RCC 7860 (cell line): ENCODE results near the gene AIG1.
"Not testable (repeated sequence)": the region's sequence is repeated elsewhere in the genome, so short reads cannot be mapped to it uniquely, and the experiment has no call there.

ENCODE experiments used
- DNase-seq: peaks from one replicate; pipeline ENCODE4 v3.0.0-alpha.2; 2015; ENCODE audit warnings: low spot score
- FAIRE-seq: peaks from 2 replicates; lab custom pipeline; 2012; peaks lifted over from hg19 to GRCh38; lab: Jason Lieb, UNC

The AIG1 gene

DNA sequence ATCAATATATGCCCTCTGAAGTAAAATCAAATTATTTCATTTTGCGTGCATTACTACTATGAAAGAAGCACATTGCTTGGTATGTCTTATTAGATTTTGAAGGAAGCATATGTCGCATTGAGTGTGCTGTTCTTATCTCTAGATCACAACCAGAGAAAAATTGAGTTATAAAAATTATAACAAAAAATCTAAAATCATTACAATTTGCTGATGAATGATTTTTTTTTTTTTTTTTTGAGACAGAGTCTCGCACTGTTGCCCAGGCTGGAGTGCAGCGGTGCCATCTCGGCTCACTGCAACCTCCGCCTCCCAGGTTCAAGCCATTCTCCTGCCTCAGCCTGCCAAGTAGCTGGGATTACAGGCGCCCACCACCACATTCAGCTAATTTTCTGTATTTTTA lies 284.8 kb downstream of the AIG1 start:
- DNase-seq, FAIRE-seq: not testable (repeated sequence)

DNA sequence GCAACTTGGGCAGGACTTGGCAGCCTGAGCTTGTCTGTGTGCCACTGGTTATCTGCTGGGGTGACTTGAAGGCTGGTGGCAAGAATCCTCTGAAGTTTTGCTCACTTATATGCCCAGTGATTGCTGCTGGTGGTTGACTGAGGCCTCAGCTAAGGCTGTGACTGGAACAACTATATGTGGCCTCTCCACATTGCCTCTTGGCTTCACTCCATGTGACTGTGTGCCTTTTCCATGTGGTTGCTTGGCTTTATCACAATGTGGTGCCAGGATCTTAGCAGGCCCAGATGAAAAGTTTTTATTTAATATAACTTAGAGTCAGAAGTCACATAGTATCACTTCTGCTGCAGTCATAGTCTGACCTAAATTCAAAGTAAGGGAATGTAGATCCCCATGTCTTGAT lies 285.3 kb downstream of the AIG1 start:
- no peak for DNase-seq
- FAIRE-seq = no peak

DNA sequence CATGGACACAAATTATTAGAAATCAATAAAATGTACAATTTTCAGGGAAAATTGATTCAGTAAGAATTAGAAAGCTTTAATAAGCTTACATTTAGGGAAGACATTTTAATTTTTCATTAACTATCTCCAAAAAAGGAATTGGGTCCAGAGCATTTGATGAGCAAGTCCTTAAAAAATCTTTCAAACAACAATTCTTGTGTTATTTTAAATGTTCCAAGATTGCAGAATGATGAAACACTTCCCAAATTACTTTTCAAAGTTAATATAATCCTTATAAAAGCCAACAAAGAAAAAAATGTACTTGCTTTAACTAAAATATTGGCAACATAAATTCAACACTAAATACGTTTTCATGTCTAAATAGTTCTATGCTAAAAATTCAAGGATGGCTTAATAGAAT lies 287.8 kb downstream of the AIG1 start:
- FAIRE-seq (no peak), DNase-seq (no peak)

DNA sequence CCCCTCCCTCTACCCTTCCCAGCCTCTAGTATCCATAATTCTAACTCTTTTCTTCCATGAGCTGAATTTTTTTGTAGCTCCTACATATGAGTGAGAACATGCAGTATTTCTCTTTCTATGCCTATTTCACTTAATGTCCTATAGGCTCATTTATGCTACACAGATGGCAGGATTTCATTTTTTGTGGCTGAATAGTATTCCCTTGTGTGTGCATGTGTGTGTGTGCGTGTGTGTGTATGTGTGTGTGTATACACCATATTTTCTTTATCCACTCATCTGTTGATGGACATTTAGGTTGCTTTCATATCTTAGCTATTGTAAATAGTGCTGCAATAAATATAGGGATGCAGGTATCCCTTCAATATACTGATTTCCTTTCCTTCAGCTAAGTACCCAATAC lies 288.8 kb downstream of the AIG1 start:
- no peak for FAIRE-seq
- no peak for DNase-seq

DNA sequence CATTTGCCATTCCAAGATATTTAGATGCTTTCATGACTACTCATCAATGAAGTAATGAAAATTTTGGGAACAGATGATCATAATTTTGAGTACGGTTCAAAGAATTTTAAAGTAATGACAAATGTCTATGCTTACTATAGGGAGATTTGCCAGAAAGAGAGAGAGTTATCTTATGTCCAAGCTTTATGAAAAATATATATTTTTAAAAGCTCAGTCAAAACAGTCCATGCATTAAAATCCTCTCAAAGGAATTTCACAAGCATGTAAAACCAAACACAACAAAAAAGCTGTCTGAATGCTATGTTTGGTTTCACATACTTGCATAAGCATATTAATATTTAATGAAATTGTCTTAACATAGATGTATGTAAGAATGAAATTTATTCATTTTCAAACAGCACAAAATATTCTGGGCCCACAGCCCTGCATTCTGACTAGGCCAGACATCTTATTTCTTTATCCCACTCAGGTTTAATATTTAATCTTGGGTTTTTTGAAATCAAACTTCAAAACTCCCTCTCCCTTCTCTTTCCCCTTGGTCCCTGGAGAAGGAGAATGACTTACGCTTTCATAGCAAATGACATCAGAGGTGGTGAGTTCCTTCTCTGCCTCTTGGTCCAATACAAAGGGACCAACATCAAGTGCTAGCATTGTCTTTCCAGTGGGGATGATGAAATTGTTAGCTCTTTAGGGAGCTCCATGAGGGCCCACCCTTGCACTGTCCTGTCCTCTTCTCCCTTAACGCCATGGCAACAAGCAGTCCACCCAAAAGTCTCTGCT lies 295.6 kb downstream of the AIG1 start:
- no peak for DNase-seq
- no peak for FAIRE-seq

DNA sequence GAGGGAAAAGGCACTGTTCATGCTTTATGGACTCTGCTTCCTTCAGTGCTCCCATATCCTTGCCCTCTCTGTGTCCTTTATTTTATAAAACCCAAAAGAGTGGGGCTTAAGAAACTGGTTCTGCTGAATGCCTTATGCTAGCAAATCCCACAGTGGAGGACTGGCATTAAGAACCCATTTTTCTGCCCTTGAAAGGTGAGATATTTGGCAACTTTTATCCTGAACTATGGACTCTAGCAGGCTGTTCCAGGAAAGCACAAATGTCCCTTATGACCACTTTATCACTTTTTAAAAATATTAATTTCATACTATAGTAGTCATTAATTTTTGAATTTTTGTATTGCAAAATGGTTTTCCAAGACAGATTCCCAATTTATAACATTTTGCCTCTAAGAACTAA lies 296.5 kb downstream of the AIG1 start:
- FAIRE-seq = no peak

DNA sequence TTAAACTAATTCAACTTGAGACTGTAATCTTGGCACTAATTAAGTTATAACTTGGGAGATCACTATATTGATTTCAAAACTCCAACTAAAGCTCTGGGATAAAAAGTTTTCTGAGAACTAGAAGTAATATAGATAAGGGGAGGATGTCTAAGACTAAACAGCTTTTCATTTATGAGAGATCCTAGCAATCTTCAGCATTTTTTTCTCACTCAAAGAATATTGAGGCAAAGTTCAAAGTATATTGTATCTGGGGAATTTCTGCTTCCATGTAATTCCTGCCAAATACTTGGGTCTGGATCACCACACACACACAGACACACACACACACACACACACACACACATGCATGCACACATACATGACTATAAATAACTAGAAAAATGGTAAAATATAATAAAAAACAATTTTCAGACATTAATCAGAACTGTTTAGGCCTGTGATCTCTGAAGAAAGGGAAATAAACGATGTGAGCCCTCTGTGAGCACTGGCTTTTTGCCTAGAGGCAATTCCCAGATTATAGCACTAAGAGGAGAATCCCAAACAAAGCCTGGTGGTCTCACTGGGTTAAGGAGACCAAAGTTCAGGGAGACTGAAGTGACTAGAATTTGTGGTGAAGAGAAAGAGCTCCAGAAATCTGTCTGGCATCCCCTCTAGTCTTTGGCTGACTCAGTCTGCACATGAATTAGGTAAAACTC lies 297.0 kb downstream of the AIG1 start:
- no peak for FAIRE-seq
- DNase-seq = no peak

More for the DNA sequence above, 296.5 kb downstream of the AIG1 start:
- DNase-seq = no peak

DNA sequence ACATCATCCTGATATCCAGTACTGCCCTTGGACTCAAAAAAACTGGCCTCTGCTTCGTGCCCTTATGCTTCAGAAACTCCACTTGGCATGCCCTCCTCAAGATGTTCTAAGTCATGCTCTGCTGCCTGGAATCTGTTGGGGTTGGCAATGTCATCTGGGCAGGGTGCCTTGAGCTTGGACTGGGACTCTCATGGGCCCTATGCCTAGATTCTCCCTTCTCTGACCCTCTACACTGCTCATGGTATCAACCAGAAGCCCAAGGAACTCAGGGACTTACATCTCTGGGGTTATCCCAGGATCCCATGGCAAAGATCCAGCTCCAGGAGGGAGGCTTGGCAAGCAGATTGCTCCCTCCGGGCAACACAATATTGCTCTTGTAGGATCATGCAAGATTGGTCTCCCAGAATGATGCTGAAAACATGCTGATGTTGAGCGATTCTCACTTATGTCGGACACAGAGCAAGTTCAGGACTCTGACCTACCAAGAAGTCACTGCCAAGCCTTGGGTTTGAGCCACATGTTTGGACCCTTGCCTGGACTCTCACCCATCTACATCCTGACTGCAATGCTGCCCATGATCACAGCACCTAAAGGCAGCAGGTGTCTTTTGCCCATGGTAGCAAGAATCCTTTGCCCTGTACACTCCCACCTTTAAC lies 301.0 kb downstream of the AIG1 start:
- DNase-seq = no peak
- FAIRE-seq = no peak

DNA sequence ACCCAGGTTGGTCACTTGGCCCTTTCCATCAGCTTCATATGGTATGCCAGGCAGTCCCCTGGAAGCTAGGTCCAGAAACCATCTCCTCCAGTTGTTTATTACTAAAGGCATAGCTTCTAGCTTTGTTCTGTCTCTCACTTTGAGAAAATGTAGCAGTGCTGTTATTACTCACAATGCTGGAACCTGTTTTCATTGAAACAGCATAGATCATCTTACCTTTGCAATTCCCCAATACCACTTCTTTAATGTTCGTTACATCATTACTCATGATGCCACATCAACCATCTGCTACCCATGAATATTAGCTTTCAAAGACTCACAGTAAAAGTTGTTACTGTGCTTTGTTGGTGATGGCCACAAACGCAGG lies 301.5 kb downstream of the AIG1 start:
- DNase-seq (no peak), FAIRE-seq (no peak)

DNA sequence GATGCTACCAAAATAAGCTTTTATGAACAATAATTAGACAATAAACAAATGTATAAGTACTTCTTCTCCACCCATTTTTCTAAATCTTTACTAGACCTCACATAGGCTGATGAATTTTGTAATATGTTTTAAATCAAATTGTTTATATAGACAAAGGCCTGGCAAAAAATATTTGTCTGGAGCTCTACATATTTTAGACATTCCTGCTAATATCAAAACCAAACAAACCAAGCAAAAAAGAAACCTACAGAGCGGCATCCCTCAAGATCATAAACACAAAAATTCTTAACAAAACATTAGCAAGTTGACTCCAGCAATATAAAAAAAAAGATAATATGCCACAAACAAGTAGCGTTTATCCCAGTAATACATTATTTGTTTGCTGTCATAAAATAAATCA lies 302.6 kb downstream of the AIG1 start:
- no peak for DNase-seq
- FAIRE-seq = no peak

DNA sequence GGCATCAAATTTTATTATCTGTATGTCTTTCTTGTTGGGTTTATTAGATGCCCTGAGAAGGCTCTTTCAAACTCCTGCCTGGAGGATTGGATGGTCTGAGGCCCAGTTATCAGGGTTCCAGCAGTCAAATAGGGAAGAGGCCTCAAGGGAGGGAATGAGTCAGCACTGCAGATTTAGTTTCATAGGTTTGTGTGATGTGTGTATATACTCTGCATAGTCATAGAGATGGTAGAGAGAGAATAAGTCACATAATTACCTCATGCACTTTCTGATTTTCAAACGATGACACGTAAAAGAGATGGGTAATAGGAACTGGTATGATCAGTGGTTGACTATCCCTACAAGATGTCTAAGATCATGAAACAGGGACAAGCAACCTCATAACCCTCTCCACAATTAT lies 307.7 kb downstream of the AIG1 start:
- DNase-seq (peak; percentile 35), FAIRE-seq (no peak)

DNA sequence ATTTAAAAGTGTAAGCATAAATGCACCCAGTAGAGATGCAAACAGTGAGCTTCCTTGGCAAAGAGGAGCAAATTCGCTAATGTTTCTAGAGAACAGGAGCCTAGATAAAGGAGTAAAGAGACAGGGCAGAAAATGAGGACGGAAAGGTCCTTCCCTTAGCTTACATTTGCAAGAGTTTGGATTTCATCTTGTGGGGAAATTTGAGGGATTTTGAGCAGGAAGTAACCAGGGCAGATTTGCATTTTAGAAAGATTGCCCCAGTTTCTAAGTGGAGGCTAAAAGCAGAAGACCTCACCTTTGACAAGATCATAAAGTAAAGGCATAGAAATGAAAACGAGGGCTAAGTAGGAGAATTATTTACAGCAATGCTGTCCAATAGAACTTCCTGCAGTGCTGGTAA lies 309.3 kb downstream of the AIG1 start:
- FAIRE-seq = no peak
- no peak for DNase-seq

DNA sequence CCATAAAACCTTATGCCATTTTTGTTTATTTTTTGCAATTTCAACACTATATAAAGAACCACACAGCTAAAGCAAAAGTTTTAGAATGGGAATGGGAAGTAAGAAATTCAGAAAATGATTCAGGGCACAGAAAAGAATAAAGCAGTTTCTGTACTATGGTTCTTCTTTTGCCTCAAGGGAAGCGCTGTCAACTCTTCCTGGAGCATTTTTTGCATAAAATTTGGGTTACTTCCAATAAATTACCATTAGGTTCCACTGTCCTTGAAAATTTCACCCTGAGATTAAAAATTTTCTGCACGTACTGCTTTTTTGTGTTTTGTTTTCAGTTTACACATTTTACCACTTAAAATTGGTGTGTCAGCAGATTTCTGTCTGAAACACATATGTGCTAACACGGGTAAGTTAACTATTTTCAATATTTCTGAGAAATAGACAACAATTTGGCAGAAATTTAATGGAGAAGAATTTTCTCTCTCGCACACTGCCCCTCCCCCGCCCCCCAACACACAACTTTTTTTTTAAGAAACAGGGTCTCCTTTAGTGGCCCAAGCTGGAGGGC lies 310.2 kb downstream of the AIG1 start:
- no peak for FAIRE-seq

DNA sequence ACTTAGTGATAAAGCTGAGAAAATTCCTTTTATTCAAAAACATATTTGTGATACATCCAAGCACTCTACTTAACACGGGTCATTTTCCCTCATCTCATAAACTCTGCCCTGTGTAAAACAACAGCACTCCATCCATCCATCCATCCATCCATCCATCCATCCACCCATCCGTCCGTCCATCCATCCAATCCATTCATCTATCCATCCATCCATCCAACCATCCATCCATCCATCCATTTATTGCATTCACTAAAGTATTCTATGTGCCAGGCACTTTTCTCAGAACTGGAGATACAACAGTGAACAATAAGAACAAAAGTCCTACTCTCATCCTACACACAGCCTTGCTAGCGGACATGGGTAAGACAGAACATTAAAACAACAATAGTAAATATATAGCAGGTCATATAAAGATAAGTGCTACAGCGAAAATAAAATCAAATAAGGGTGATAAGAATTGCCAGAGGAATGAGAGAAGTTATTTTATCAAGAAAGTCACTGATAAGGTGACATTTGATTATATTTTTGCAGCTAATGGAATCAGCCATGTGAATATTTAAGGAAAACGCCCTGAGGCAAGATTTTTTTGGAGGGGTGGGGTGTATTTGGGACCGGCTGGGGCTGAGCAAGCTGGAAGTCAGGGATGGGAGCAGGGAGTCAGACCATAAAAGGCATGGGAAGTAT lies 311.7 kb downstream of the AIG1 start:
- DNase-seq (no peak), FAIRE-seq (no peak)

More for the DNA sequence above, 310.2 kb downstream of the AIG1 start:
- DNase-seq = no peak

DNA sequence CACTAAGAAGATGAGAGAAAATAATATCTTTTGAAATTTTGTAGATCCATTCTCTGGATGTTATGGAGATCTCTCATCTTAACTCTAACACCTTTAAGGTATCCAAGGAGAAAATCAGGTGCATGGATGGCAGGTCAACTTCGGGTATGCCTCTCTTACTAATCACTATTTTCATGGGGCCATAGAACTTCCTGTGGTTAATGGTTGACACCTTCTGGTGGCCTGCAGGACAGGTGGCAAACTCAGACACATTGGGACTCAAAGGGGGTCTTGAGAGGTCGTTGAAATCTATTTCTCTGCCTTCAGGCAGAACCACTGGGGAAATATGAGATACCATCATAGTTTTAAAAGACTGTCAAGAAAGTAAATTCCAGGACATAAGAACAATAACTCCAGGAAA lies 313.3 kb downstream of the AIG1 start:
- no peak for DNase-seq
- no peak for FAIRE-seq

DNA sequence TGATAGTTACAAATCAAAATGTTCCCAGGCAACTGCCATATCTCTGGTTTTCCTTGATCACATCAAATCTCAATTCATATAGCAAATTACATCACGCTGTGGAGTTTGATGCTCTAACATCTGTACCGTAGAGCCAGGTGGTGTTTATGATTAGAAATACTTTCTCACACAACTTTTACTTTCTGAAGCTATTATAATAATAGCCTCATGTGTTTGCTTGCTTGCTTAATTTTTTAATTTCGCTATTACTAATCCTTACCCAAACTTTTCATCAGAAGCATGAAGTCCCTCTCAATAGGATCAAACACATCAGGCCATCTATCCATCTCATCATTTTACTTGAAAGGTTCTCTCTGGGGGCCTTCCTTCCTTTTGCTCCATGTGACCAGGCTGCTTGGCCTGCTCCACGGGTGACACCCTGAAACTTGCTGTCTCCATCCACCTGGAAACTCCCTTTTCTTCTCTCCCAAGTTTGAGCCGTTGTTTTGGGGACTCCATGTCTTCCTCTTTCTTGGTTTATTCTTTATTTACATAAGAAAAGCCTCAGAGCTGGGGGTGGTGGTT lies 314.4 kb downstream of the AIG1 start:
- FAIRE-seq (no peak), DNase-seq (no peak)

DNA sequence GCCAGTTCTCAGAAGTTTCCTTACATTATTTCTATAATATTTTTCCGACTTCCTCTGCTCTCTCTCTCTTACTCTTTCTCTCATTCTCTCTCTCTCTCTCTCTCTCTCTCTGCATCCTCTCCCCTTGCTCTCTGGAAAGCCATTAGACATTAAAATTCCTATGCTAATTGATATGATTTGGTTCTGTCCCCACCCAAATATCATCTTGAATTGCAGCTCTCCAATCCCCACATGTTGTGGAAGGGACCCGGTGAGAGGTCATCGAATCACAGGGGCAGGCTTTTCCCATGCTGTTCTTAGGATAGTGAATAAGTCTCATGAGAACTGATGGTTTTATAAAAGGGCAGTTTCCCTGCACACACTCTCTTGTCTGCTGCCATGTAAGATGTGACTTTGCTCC lies 315.7 kb downstream of the AIG1 start:
- FAIRE-seq (no peak), DNase-seq (no peak)

DNA sequence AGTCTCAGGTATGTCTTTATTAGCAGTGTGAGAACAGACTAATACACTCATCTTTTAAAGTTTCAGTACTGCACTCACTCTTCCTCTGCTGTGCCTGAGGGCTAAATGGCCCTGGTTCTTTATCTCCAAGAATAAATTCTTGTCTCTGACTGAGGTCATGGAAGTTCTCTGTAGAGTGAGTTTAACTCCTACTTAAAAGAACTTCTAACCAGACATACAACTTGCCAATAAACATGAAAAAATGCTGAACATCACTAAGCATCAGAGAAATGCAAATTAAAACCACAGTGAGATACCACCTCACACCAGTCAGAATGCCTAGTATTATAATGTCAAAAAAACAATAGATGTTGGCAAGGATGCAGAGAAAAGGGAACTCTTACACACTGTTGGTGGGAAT lies 316.2 kb downstream of the AIG1 start:
- no peak for FAIRE-seq

DNA sequence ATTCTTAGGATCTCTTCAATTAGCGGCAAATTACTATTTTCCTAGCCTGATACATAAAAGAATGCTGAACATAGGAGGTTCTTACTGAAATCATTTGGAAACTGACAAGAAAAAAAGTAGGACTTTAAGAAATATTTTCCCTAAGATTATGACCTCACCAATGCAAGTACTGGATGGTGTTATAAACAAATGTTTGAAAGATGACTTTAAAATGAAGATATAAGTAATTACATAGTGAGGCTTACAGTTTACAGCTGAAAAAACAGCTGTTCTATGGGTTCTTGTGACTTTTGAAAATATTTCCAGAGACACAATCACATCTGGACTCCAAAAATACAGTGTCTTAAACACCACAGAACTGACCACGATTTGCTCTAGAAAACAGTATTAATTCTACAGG lies 324.9 kb downstream of the AIG1 start:
- FAIRE-seq (no peak), DNase-seq (no peak)

More for the DNA sequence above, 316.2 kb downstream of the AIG1 start:
- DNase-seq = no peak

DNA sequence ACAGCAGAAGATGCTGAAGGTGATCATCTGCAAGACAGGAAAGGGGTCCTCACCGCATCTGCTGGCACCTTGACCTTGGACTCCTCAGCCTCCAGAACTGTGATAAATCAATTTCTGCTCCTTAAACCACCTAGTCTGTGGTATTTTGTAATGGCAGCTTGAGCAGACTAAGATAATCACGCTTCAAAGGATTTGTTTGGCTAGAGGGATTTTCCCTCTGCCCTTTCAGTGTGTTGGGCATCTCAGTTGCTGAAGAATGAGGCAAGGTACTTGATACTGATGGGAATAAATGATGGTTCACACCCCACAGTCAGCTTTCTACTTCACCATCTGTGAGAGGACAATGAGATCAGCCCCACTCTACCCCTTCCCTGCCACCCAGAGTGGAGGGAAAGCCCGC lies 329.6 kb downstream of the AIG1 start:
- FAIRE-seq (no peak), DNase-seq (no peak)
